Measurements from ENCODE around the gene FAM9C.
"Not testable (repeated sequence)": the region's sequence is repeated elsewhere in the genome, so short reads cannot be mapped to it uniquely, and the experiment has no call there.

FAM9C gene

DNA sequence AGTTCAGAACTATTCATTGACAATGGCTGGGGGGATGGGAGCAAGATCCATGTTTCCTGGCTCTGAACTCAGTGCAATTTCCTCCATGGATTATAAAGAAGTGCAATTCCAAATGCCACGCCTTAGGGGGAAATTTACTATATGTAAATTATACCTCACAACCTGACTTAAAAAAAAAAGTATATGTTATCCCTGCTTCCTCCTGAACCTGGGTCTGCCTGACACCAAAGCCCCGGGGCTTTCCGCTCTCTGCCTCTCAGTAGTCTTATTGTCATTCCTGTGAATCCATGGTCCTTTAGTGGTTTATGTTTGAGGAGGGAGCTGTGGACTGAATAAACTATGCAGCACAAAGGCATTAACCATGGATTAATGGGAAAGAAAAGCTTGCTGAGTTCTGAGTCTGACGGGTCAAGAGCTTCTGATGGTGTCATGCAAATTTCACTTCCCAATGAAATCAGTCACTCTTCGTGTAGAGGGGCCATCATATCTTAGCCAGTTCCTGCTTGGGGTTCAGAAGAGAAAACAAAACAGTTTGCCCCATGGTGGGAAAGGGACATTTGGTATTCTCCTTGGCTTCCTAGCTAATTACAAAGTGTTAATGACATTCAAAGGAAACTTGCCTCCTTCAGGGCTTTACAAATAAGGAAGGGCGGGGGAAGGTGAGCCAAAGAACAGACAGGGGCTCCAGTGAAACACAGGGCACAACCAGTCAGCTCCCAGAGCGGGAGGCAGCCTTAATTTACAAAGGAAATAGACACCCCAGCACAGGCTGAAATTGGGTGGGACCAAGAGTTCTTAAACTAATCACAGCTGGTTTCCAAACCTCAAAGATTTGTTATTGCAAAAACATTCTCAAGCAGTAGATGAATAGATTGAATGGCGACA, 14.3 kb downstream of the FAM9C start:
- no peak for DNase-seq

DNA sequence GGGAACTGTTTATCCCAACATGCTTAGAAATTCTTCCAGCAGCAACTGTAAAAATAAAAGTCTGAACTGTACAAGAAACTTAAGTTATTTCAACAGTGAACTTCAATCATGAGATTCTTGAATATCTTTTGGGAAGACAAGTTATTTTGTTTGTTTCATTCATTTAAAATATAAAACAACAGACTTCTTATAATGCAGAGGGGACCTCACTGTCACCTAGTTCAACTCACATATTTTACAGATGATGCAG, 14.9 kb downstream of the FAM9C start:
- no peak for DNase-seq

DNA sequence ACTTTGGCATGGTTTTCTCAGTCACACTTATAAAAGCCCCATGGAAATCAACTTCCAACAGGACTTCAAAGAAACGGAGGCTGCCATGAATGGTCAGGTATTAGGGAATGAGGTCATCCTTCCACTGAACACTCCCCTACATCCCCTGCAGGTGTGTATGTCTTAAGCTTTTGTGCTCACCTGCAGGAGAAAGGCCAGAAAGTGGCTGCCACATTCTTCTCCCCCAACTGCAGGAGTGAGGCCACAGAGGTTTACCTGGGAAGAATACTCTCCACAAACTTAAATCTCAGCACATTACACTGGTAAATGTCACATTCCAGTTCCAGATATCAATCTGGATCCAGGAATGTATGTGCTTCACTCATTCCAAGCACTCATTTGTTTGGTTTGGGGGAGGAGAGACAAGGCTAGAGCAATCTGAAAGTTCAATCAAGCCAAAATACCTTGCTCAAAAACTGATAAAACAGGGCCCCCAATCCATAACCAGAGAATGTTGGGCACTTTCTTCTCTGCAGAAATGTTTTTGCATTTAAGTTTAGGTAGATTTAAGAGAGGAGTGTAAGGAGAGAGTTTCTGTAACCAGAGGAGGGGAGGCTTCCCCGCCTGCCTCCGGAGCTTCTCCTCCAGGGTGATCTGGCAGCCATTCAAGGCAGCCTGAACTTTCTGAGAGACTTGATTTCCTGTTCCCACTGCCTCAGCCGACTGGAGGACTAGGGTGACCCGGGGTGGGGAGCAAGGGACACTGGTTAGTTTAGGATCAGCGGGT, 15.4 kb downstream of the FAM9C start:
- peak in 1 of 2 donors; percentile 5 for DNase-seq

DNA sequence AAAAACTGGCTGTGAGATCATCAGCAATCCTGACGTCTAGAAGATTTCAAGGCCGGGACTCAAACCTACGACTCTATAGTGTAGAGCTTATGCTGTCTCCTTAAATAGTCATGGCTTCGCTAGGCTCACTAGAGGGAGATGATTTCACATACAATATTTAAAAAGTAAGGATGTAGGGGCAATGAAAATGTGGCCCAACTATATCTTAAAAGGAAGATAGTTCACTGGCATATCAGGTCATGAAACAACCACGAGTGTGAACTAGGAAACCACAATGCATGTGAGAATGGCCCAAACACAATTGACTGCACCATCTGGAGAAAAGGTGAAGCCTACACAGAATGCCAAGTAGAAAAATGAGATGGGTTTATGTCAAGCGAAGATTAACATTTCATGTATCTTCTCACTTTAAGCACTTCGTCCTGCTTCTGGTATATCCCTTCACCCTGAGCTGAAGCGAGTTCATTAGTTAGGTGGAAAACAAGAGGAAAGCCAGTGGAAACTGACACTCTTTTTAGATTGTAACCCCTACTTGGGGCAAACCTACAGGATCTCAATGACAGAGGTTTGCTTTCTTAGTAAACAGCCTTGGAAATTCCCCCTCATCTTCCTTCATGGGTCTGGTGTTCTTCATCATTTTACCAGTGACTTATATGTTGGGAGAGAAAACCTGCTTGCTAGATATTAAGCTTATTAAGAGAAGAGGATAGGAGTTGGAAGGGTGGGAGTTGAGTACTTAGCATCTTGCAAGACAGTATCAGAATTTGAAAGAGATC, 17.4 kb downstream of the FAM9C start:
- DNase-seq: no peak

DNA sequence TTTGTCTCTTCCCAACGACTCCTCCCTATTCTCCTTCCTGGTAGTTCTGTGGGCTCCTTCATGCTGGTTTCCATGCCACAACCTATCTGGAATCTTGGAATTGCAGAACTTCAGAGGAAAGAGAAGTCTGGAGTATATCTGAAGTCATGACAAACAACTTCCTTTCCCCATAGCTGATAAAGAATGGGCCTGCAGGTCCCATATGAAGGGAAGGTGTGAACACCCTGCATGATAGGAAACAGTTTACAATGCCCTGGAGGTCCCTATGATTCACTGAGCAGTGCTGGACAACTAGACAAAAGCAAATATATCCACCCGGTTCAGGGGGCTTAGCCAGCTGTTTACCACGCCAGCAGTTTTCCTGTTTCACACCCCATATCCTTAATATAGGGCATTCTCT, 19.4 kb downstream of the FAM9C start:
- no peak for DNase-seq

DNA sequence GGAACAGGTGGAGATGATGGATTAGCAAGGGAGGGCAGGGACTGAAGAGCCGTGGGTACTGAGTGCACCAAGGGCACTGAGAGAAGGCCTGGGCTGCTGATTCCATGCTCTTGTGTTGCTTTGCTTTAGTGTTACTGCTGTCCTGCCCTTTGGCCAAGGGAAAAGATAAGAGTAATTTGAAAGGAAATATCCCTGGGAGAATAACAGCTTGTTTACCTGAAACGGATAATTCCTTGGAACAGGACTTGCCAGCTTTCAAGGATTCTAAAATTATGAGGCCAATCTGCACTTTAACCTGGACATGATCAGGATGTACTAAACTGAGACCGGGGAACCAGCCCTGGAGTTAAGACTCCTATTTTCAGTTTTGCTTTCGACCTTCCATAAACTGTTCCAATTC, 20.4 kb downstream of the FAM9C start:
- DNase-seq: no peak

DNA sequence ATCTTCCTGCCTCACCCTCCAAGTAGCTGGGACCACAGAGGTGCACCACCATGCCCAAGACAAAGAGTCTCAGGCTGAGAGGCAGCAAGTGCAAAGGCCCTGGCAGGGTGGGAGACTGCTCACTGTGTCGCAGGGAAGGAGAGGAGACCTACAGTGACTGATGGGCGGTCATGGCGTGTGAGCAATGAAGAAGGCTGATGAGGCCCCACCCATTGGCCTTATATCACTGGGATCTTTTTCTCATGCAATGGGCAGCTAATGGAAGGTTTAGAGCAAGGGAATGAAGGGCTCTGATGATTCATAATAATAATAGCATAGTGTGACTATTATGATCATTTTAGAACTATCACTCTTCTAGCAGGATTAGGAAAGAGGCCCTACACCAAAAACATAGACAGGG, 20.9 kb downstream of the FAM9C start:
- no peak for DNase-seq

DNA sequence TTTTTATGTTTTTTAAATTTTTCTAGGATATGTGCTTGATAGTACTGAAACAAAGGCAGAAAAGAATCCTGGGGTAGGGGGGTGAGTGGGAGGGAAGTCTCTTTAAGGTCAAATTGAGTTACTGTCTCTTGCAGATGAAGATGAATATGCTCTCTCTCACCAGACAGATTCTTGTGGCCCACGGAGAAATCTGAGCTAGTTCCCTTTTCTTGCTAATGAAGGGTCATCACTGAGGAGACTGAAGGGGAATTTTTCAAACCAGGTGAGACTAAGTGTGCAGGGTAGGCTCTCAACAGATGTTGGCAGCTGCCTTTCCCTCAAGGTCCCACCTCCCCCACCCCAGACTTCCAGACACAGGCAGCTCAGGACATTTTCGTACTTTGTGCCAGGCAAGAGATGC, 21.5 kb downstream of the FAM9C start:
- DNase-seq: no peak

DNA sequence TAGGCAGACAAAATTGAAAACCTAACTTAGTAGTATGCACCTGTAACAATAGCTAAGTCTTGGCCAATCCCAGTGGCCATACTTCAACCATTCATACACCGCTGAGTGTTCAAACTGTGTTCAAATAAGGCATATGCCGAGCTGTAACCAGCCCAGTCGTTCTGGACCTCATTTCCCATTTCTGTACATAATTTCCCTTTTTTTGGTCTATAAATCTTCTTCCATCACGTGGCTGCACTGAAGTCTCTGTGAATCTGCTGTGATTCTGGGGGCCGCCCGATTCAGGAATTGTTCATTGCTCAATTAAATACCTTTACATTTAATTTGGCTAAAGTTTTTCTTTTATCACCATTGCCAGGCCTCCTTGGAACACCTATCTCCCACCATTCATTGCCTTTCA, 27.7 kb downstream of the FAM9C start:
- not testable (repeated sequence) for DNase-seq

DNA sequence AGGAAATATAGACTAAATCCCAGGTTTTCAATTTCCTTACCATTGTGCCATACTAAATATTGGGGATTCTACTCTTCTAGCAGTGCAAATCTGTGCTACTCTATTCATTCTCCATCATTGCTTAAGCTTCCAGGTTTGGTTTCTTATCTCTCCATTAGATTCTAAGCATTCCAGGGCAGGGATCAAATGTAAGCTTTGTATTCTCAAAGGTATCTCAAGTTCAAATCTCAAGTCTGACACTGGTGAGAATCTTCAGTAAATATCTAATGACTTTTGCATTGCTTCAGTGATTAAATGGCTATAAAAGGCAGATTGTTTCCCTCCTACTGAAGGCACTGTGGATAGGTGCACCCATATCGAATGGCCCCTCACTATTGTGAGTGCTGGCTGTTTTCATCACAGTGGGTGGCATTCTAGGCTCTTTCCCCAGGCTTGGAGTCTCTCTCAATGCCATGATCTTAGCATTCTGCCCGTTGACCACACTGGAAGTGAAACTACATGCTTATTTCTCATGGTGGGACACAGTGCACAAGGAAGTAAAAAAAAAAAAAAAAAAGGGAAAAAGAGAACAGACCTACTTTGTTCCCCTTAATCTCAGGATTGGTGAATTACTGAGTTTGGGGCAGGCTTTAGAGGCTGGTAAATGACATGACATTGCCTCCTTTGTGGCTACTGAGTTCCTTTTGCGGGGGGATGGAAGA, 28.7 kb downstream of the FAM9C start:
- DNase-seq: no peak

DNA sequence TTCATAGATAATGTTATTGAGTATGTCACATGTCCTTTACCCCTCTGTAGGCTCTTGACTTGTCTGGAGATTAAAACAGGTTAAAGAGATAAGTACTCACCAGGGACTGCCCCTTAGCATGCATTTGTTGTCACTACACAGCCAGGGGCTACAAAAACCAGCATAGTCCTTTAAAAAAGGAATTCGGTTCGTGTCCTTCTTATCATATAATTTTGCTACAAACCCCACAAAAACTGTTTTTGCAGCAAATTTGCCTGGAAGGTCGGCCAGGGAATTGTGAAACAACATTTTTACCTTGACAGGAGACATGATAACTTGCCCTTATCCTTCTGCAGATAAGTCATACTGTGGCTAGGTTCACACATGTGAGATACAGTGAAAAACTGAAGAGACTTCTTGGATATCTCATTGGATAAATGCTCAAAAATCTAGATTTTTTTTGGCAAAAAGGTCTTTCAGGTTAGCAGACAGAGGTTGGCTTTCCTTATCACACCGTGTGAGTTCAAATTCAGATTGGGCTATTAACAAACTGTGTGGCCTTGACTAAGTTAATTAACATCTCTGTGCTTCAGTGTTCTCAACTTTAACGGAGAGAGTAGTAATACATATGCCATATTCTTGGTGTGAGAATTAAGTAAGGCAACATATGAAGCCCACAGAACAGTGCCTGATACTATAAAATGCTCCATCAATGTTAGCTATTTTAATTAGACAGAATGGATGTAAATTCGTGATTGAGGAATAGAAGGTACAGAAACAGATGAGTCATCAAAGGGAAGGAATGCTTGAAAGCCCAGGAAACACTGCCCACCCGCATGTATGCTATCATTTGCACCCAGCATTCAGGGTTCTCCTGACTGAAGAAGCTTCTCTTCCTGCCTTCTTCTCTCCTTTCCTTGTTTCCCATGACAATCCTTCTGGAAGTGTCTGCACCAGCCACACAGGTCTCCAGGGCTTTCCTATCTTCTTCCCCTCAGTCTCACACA, 30.0 kb downstream of the FAM9C start:
- no peak for DNase-seq

DNA sequence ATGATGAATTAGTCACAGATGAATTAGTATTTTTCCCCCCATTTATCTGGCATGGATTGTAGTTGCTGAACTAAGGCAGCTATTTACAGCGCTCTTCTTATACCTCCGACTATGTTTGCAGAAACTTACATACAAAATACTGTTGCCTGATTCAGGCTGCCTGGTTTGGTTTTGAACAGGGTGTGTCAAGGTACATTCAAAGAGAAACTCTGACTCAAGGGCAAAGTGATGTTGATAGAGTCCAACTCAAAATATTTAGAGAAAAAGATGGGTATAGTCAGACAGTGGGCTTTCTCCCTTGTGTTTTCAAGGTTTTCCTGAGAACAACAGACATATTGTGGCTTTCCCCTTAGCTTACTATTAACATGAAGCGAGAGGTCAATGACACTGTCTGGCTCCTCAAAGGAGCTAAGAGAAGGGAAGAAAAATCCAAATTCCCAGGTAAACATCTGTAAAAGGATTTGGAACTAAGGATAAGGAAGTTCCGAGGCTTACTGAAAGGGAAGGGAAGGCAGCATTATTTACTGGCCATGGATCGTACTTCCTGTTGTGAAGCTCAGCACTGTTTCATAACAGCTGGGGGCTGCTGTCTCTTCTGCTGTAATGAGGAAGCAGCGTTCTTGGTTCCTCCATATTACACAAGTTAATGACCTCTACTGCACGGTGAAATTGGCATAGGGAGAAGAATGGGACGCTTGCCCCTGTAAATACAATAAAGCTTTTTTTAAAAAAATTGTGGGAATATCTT, 30.9 kb downstream of the FAM9C start:
- DNase-seq: peak in 1 of 2 donors; percentile 38

DNA sequence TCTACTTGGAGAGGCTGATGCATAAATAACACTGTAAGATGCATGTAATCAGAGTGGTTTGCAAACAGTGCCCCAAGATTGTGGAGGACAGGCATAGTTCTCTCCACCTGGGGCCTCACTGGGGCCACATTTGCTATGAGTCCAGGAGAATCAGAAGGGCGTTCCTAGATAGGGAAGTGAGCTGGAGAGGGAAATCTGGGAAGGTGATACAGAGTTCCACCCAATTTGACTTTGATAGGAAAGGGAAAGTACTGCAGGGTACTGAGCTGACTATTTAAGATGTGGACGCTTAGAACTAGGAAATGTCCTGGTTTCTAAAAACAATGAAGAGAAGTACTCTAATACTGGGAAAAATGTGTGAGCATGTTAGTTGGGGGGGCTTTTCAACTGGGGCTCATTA, 33.9 kb downstream of the FAM9C start:
- DNase-seq: no peak

DNA sequence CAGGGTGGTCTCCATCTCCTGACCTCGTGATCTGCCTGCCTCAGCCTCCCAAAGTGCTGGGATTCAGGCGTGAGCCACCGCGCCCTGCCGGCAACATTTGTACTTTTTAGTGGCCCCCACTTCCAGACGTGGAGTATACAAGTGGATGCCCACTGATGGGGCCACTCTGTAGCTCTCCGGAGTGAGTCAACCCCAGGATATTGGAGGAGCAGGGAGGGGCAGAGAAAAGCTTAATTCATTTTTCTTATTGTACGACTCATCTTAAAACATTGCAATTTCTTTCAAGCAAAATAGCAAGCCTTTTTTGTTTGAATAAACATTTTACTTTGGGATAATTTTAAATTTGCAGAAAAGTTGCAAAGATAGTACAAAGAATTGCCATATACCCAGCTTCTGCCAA, 34.6 kb downstream of the FAM9C start:
- no peak for DNase-seq

DNA sequence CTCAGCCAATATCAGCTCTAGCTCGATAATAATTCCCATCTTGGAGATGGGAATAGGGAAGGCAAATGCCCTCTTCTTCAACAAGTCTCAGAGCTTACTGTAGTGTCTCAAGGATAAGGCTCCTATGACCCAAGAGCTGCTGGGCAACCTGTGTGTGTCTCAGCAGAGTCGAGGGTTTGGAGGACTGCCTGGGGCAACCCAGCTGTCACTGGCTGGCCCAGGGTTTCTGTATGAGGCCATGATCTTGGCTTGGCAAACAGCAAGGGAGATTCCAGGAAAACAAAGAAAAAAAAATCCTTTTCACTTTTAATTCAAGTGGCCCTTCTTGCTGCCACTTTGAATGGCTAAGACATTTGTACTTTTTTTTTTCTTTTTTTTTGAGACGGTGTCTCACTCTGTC, 35.1 kb downstream of the FAM9C start:
- DNase-seq: no peak

DNA sequence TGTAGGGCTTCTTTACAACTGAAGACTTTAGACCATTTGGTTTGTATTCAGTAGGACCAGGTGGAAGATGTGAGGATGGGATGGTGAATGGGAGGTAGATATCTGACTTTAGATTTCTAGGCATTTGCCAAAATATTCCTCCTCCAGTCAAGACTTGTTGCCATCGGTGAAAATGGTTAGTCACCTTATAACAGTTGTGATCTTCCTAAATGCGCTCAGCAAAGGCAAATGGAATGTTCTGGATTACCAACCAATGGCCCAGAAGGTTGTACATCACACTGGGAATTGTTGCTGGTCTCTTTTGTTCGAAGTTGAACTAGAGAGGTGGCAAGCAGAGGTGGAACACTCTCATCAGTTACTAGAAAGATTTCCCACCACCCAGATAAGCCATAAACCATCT, 35.6 kb downstream of the FAM9C start:
- DNase-seq: no peak

DNA sequence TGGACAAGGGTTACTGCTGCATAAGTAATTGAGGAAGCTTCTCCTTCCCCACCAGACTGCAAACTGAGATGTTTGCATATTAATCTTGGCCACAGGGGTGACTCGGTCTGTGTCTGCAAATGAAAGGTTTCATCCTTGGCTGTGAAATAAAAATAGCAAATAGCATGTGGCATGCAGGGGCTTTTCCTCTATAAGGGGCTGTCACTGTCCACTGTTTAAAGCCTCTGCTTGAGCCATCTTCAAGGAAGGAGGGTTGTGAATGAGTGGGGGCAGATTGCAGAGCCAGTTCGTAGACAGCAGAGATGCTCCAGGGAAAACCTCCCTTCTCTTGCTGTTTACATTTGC, 36.3 kb downstream of the FAM9C start:
- DNase-seq: no peak

DNA sequence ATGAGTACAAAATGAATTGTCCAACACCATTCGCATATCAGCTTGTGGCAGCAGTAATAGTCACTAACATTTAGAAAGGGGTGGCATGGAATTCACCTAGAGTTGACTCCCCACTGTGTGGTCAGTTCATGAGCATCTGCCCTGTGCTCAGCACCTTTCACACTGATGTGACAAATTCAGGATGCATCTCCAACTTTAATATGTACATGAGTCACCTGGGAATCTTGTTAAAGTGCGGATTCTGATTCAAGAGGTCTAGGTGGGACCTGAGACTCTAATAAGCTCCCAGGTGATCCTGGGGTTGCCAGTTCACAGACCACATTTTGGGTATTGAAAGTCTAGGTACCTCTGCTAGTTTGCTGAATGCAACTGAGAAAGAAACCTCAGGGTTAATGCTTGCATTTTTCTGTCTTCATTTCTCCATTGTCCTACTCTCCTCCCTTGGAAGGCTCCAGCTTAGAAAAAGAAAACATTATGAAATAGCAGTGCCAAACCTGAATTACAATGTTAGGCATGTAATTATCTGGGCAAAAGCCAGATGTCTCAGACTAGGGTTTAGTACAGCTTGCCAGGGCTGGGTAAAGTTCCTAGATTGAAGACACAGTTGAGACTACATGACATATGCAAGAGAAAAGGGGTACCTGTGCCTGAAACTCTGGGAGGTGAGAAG, 36.8 kb downstream of the FAM9C start:
- DNase-seq: no peak

DNA sequence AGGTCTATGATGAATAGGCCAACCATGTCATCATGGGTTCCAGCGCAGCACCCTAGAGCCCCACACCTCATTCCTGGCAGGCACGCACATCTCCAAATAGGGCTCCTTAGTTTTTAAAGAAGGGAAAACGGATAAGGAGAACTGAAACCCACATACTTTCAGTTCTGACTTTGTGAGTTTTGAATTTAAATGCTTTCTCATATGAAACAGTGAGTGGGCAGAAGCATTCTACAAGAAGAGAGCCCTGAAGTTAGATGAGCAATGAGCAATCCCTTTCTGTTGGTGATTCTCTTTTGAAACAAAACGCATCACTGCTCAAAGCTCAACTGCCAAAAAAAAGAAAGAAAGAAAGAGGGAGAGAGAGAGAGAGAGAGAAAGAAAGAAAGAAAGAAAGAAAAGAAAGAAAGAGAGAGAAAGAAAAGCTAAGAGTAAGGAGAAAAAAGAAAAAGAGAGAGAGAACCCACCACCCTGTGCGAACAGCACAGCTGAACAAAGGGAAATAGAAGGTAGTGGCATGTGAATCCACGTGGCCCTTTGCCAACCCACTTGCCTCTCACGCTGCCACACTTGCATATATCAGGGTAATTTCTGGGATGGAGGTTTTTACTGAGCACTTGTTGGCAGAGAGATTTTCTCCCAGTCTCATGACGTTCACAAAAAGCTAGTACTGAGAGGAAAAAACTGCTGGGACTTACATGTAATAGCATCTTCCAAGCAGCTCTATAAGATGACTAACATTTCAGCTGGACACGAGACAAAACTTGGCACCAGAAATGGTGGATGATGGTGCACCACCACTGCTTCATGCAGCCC, 38.6 kb downstream of the FAM9C start:
- no peak for DNase-seq

Data from hippocampal formation (tissue), 2 donors.